GM10266 (cell line): Measurements from ENCODE around the gene PLSCR1.

Experiments used
- DNase-seq: peaks from one replicate; pipeline ENCODE4 v3.0.0; 2012; ENCODE audit errors: extremely low spot score
- CTCF ChIP-seq: IDR thresholded peaks from 2 replicates; pipeline ENCODE4 v1.5.1; 2012; ENCODE audit warnings: mild to moderate bottlenecking, low read depth; ENCODE audit not compliant: control insufficient read depth, insufficient read depth; ENCODE audit errors: missing control alignments

The PLSCR1 gene

GRCh38 chr3:146517684-146518435 lies 26.5 kb downstream of the PLSCR1 start:
- no peak for TF ChIP-seq CTCF
- DNase-seq = no peak

GRCh38 chr3:146513386-146514051 lies 30.9 kb downstream of the PLSCR1 start:
- no peak for TF ChIP-seq CTCF
- DNase-seq = no peak

- no peak for DNase-seq
- no peak for TF ChIP-seq CTCF
Observed at GRCh38 chr3:146511402-146512134, 32.8 kb downstream of the PLSCR1 start.

- no peak for TF ChIP-seq CTCF
- DNase-seq = no peak
Observed at GRCh38 chr3:146507331-146508120, 36.9 kb downstream of the PLSCR1 start.

- TF ChIP-seq CTCF = no peak
- no peak for DNase-seq
Observed at GRCh38 chr3:146505516-146505915, 38.9 kb downstream of the PLSCR1 start.

GRCh38 chr3:146504498-146505197 lies 39.8 kb downstream of the PLSCR1 start:
- no peak for DNase-seq

More at GRCh38 chr3:146504498-146505197, 39.8 kb downstream of the PLSCR1 start:
- no peak for TF ChIP-seq CTCF
